Measurements from ENCODE around the gene THG1L.

DNA sequence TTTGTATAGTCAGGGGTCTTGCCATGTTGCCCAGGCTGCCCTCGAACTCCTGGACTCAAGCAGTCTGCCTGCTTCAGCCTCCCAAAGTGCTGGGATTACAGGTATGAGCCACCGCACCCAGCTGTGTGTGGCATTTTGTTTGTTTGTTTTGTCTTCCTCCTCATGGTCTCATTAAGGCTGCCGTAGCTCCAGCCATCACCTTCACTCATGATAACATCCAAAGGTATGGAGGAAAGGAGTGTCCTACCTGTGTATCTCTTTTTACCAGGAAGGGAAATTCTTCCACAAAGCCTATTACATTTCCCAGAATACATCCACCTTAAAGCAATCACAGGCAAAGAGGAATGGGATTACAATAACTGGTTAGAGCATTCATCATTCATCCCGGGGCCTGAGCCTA, 39.4 kb downstream of the THG1L start:
- TF ChIP-seq, protein P1, sequence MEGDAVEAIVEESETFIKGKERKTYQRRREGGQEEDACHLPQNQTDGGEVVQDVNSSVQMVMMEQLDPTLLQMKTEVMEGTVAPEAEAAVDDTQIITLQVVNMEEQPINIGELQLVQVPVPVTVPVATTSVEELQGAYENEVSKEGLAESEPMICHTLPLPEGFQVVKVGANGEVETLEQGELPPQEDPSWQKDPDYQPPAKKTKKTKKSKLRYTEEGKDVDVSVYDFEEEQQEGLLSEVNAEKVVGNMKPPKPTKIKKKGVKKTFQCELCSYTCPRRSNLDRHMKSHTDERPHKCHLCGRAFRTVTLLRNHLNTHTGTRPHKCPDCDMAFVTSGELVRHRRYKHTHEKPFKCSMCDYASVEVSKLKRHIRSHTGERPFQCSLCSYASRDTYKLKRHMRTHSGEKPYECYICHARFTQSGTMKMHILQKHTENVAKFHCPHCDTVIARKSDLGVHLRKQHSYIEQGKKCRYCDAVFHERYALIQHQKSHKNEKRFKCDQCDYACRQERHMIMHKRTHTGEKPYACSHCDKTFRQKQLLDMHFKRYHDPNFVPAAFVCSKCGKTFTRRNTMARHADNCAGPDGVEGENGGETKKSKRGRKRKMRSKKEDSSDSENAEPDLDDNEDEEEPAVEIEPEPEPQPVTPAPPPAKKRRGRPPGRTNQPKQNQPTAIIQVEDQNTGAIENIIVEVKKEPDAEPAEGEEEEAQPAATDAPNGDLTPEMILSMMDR (IDR thresholded peaks at IDR 0.05; ENCODE audit: low read length) = no peak
- no peak for TF ChIP-seq EZH2 (IDR thresholded peaks at IDR 0.05; ENCODE audit: borderline replicate concordance, low read length)
